Mesenchymal stem cell (in vitro differentiated cells and primary cell): ENCODE data around the gene CDH15.

ENCODE experiments used
- DNase-seq: peaks from one replicate; pipeline ENCODE4 v3.0.0-alpha.2; 2013
- H2AFZ ChIP-seq: one replicate; pipeline ENCODE4 v1.6.1; 2013; ENCODE audit warnings: low read depth, mild to moderate bottlenecking, control low read depth, inconsistent platforms, low read length, moderate library complexity
- H2AK5ac ChIP-seq: 2 replicates; pipeline ENCODE4 v1.6.1; 2013; ENCODE audit warnings: low read length, moderate library complexity, mild to moderate bottlenecking, inconsistent platforms; ENCODE audit not compliant: severe bottlenecking
- H2BK120ac ChIP-seq: one replicate; pipeline ENCODE4 v1.6.1; 2013; ENCODE audit warnings: low read depth, mild to moderate bottlenecking, inconsistent platforms, low read length, moderate library complexity
- H2BK12ac ChIP-seq, 2 experiments: one replicate each; pipeline ENCODE4 v1.6.1; 2013; ENCODE audit warnings: inconsistent platforms in 2 of 2, low read length in 2 of 2, mild to moderate bottlenecking in 2 of 2, moderate library complexity in 2 of 2, control low read depth in 1 of 2
- H2BK15ac ChIP-seq: one replicate; pipeline ENCODE4 v1.6.1; 2013; ENCODE audit warnings: mild to moderate bottlenecking, low read depth, inconsistent platforms; ENCODE audit not compliant: poor library complexity, severe bottlenecking
- H2BK5ac ChIP-seq: 2 replicates; pipeline ENCODE4 v1.6.1; 2013; ENCODE audit warnings: low read depth, mild to moderate bottlenecking, low read length, control low read depth, inconsistent platforms; ENCODE audit not compliant: poor library complexity, severe bottlenecking
- H3K14ac ChIP-seq, 2 experiments: one replicate each; pipeline ENCODE4 v1.6.1; 2013; ENCODE audit warnings: inconsistent platforms in 2 of 2, low read length in 2 of 2, control low read depth in 1 of 2, mild to moderate bottlenecking in 1 of 2, moderate library complexity in 1 of 2
- H3K18ac ChIP-seq, 2 experiments: one replicate each; pipeline ENCODE4 v1.6.1; 2013; ENCODE audit warnings: inconsistent platforms in 2 of 2, low read length in 2 of 2, control low read depth in 1 of 2, low read depth in 1 of 2, mild to moderate bottlenecking in 1 of 2
- H3K23ac ChIP-seq, 2 experiments: one replicate each; pipeline ENCODE4 v1.6.1; 2013; ENCODE audit warnings: inconsistent platforms in 2 of 2, low read length in 2 of 2, mild to moderate bottlenecking in 2 of 2, moderate library complexity in 2 of 2, control low read depth in 1 of 2
- H3K27ac ChIP-seq: 2 replicates; pipeline ENCODE4 v1.5.1; 2013; ENCODE audit warnings: mild to moderate bottlenecking, moderate library complexity, low read length, control low read depth, inconsistent platforms; ENCODE audit not compliant: poor library complexity, severe bottlenecking
- H3K27me3 ChIP-seq, 2 experiments: 2 replicates each; pipeline versions ENCODE4 v1.6.1 to v1.7.0; 2013; ENCODE audit warnings: low read length in 2 of 2, mild to moderate bottlenecking in 2 of 2, moderate library complexity in 2 of 2, control low read depth in 1 of 2, inconsistent platforms in 1 of 2; ENCODE audit not compliant: control insufficient read depth in 1 of 2, insufficient read depth in 1 of 2
- H3K36me3 ChIP-seq, 2 experiments: 2 replicates each; pipeline versions ENCODE4 v1.6.1 to v1.7.0; 2013; ENCODE audit warnings: low read length in 2 of 2, control low read depth in 1 of 2, inconsistent platforms in 1 of 2, low read depth in 1 of 2, mild to moderate bottlenecking in 1 of 2; ENCODE audit not compliant: insufficient read depth in 2 of 2, control insufficient read depth in 1 of 2
- H3K4ac ChIP-seq, 2 experiments: one replicate each; pipeline ENCODE4 v1.6.1; 2013; ENCODE audit warnings: inconsistent platforms in 2 of 2, low read length in 2 of 2, mild to moderate bottlenecking in 2 of 2, moderate library complexity in 2 of 2, control low read depth in 1 of 2, low read depth in 1 of 2
- H3K4me1 ChIP-seq: 2 replicates; pipeline ENCODE4 v1.6.1; 2013; ENCODE audit warnings: low read depth, low read length, control low read depth; ENCODE audit not compliant: control insufficient read depth, insufficient read depth
- H3K4me2 ChIP-seq: 2 replicates; pipeline ENCODE4 v1.6.1; 2013; ENCODE audit warnings: low read length, mild to moderate bottlenecking, inconsistent platforms; ENCODE audit not compliant: poor library complexity, severe bottlenecking
- H3K4me3 ChIP-seq, 2 experiments: 2 replicates each; pipeline versions ENCODE4 v1.5.1 to v1.7.0; 2013; ENCODE audit warnings: low read length in 2 of 2, mild to moderate bottlenecking in 2 of 2, control low read depth in 1 of 2, low read depth in 1 of 2; ENCODE audit not compliant: insufficient read depth in 1 of 2
- H3K79me1 ChIP-seq: replicated peaks from 2 replicates; pipeline ENCODE4 v1.6.1; 2013; ENCODE audit warnings: mild to moderate bottlenecking, control low read depth, low read length, inconsistent platforms; ENCODE audit not compliant: poor library complexity, severe bottlenecking
- H3K9ac ChIP-seq: 2 replicates; pipeline ENCODE4 v1.7.0; 2013; ENCODE audit warnings: mild to moderate bottlenecking, low read length, moderate library complexity
- H3K9me3 ChIP-seq: 2 replicates; pipeline ENCODE4 v1.7.0; 2013; ENCODE audit warnings: mild to moderate bottlenecking, low read length; ENCODE audit not compliant: control insufficient read depth
- H4K8ac ChIP-seq: one replicate; pipeline ENCODE4 v1.6.1; 2013; ENCODE audit warnings: inconsistent platforms, mild to moderate bottlenecking, low read length, moderate library complexity
- H4K91ac ChIP-seq: one replicate; pipeline ENCODE4 v1.6.1; 2013; ENCODE audit warnings: mild to moderate bottlenecking, low read length, inconsistent platforms
- WGBS: methylation state at CpG from one replicate; pipeline ENCODE4 v1.1.7; 2013; ENCODE audit warnings: mixed read lengths; 5-methylcytosine and 5-hydroxymethylcytosine counted together

Gene CDH15

DNA sequence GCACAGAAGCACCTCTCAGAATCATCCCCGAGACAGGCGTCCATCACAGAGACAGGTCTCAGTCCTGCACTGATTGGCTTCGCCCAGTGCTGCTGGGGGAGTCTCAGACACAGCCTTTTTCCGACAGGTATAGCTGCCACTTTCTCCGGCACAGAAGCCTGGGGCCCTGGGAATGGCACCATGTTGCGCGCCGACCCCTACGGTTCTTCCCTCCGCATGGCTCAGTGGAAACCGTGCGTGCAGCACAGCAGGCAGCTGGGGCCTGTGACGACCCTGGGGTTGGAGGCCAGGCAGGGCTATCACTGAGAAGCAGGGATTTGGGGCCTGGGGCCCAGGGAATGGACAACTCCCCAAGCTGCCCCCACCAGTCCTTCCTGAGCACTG, 29.7 kb upstream of the CDH15 start:
- H3K9me3 ChIP-seq: no peaks in the 10 kb centered on the region
- no peak overlapping the region for H4K8ac ChIP-seq
- no peak overlapping the region for H3K4ac ChIP-seq
- no peak overlapping the region for H3K23ac ChIP-seq
- H2AFZ ChIP-seq: no peak overlapping the region
- H3K18ac ChIP-seq: no peak overlapping the region
- H3K36me3 ChIP-seq: peaks cover 58 to 88% of the 10 kb centered on the region in 2 experiments
- no peak overlapping the region for H3K14ac ChIP-seq
- WGBS: 97% methylated on average over 13 of the region's 13 CpGs
- H3K9ac ChIP-seq: no peak overlapping the region
- H3K27ac ChIP-seq: no peak overlapping the region
- H2BK15ac ChIP-seq: no peak overlapping the region
- H3K4me2 ChIP-seq: no peak overlapping the region
- H2BK5ac ChIP-seq: no peak overlapping the region
- H2AK5ac ChIP-seq: no peak overlapping the region
- peaks cover under 1% of the 10 kb centered on the region for H3K4me1 ChIP-seq
- no peak for DNase-seq
- no peak overlapping the region for H2BK120ac ChIP-seq
- no peaks in the 10 kb centered on the region for H3K27me3 ChIP-seq
- H3K4me3 ChIP-seq: no peak overlapping the region
- H4K91ac ChIP-seq: no peak overlapping the region
- peaks cover 5% of the 10 kb centered on the region for H3K79me1 ChIP-seq
- H2BK12ac ChIP-seq: no peak overlapping the region

DNA sequence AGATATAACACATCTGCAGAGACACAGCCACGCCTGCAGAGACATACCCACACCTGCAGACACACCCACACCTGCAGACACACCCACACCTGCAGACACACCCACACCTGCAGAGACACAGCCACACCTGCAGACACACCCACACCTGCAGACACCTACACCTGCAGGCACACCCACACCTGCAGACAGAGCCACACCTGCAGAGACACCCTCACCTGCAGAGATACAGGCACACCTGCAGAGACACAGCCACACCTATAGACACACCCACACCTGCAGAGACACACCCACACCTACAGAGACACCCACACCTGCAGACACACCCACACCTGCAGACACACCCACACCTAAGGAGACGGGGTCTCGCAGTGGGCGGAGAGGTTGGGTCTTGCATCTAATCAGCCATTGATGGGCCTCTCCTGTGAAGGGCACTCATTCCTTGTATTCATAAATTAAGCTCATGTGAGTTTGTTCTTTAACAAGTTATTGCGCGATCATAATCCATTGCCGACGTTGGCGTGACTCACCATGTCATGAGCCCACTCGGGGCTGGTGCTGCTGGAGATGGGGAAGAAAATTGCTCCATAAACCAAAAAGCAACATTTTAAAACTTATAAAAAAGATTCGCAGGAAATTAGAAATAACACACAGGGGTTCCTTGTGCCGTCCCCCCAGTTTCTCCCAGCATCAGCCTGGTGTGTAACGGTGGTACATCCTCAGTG, 28.9 kb upstream of the CDH15 start:
- peak; percentile 10 for DNase-seq
- H4K91ac ChIP-seq: no peak overlapping the region
- no peak overlapping the region for H2AFZ ChIP-seq
- no peak overlapping the region for H2BK120ac ChIP-seq
- no peak overlapping the region for H2BK15ac ChIP-seq
- no peak overlapping the region for H3K23ac ChIP-seq
- no peak overlapping the region for H3K14ac ChIP-seq
- no peak overlapping the region for H3K4me2 ChIP-seq
- H3K79me1 ChIP-seq: peaks cover 3% of the 10 kb centered on the region
- H4K8ac ChIP-seq: no peak overlapping the region
- WGBS: 95% methylated on average over 13 of the region's 13 CpGs
- H3K4ac ChIP-seq: no peak overlapping the region
- H2BK12ac ChIP-seq: no peak overlapping the region
- no peak overlapping the region for H2AK5ac ChIP-seq
- peaks cover 58 to 84% of the 10 kb centered on the region in 2 experiments for H3K36me3 ChIP-seq
- no peak overlapping the region for H3K4me3 ChIP-seq
- H3K27ac ChIP-seq: no peak overlapping the region
- no peak overlapping the region for H3K18ac ChIP-seq
- no peaks in the 10 kb centered on the region for H3K4me1 ChIP-seq
- no peaks in the 10 kb centered on the region for H3K9me3 ChIP-seq
- no peaks in the 10 kb centered on the region for H3K27me3 ChIP-seq
- H3K9ac ChIP-seq: no peak overlapping the region
- H2BK5ac ChIP-seq: no peak overlapping the region

DNA sequence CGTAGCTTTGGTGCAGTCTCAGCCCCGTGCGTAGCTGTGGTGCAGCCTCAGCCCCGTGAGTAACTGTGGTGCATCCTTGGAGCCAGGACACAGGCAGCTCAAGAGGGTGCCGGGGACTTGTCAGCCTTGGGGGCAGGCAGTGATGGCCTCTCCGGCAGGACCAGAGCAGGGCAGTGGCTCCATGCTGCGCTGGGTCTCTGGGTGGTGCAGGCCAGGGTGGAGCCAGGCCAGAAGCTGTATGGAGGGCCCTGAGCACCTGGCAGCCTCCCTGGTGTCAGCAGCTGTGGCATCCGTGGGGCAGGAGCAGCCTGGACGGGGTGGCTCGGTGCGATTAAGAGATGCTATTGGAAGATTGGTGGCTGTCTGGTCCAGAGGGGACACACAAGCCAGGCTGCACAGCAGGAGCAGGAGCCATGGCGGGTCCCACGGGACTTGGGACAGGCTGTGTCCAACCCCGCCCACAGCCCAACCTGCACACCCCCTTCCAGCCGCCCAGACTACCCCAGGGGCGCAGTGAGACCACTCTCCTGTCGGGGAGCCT, 28.3 kb upstream of the CDH15 start:
- Histone ChIP-seq H3K36me3 (peaks cover 60 to 78% of the 10 kb centered on the region in 2 experiments), H3K4ac (no peak overlapping the region), H3K27ac (no peak overlapping the region), H3K9me3 (no peaks in the 10 kb centered on the region), H3K27me3 (no peaks in the 10 kb centered on the region), H2BK120ac (no peak overlapping the region), H2BK12ac (no peak overlapping the region), H3K18ac (no peak overlapping the region), H3K9ac (no peak overlapping the region), H2AFZ (no peak overlapping the region), H4K8ac (no peak overlapping the region), H2BK5ac (no peak overlapping the region), H3K23ac (no peak overlapping the region), H4K91ac (no peak overlapping the region), H3K4me2 (no peak overlapping the region), H3K4me3 (no peak overlapping the region), H2AK5ac (no peak overlapping the region), H3K4me1 (no peaks in the 10 kb centered on the region), H3K14ac (no peak overlapping the region), H3K79me1 (peaks cover 3% of the 10 kb centered on the region), H2BK15ac (no peak overlapping the region)
- DNase-seq: no peak
- 91% methylated on average over 17 of the region's 17 CpGs for WGBS

DNA sequence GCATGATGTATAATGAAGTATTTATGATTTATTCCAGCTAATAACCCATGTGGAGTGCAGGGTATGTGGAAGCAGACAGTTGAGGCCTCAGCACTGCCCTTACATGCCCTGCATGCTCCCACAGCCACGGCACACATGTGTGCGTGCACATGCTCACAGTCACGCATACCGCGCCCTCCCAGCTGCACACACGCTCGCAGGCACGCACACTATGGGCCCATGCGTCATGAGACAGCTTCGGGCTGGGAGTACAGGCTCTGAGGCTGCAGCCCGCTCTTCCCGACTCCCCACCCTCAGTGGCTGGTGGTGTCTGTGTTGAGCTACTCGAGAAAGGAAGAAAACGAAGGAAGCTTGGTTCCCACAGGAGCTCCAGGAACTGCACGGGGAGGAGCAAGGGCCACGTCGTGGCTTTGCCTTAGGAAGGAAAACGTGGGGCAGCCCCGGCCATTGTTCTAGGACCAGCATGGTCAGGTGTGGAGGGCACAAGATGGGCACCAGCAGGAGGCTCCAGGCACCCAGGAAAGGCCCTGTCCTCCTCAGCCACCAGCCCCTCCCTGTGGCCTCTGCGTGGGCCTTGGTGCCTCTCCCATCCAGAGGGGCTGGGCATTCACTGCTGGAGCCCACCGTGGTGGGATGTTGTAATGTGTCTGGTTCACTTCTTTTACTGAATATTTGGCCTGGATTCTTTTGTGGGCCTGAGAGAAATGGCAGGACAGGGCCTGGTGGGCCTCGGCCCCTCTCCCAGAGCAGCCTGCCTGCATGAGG, 27.5 kb upstream of the CDH15 start:
- no peak overlapping the region for H3K4me2 ChIP-seq
- no peak for DNase-seq
- no peak overlapping the region for H2AK5ac ChIP-seq
- H3K27me3 ChIP-seq: no peaks in the 10 kb centered on the region
- H3K4me3 ChIP-seq: no peak overlapping the region
- H3K14ac ChIP-seq: no peak overlapping the region
- H3K27ac ChIP-seq: no peak overlapping the region
- H2BK15ac ChIP-seq: no peak overlapping the region
- no peak overlapping the region for H3K18ac ChIP-seq
- peaks cover 3% of the 10 kb centered on the region for H3K79me1 ChIP-seq
- no peak overlapping the region for H2AFZ ChIP-seq
- 94% methylated on average over 22 of the region's 22 CpGs for WGBS
- no peaks in the 10 kb centered on the region for H3K9me3 ChIP-seq
- H2BK5ac ChIP-seq: no peak overlapping the region
- H4K91ac ChIP-seq: peak overlapping the region; percentile 47
- H3K23ac ChIP-seq: no peak overlapping the region
- H3K9ac ChIP-seq: no peak overlapping the region
- no peak overlapping the region for H2BK12ac ChIP-seq
- no peak overlapping the region for H3K4ac ChIP-seq
- no peaks in the 10 kb centered on the region for H3K4me1 ChIP-seq
- H4K8ac ChIP-seq: no peak overlapping the region
- no peak overlapping the region for H2BK120ac ChIP-seq
- H3K36me3 ChIP-seq: peaks cover 69 to 71% of the 10 kb centered on the region in 2 experiments
